ENCODE results near the gene HOXB3.

Gene HOXB3

GRCh38 chr17:48564188-48565021 is 25.6 kb downstream of the HOXB3 start:
- Mint-ChIP-seq H3K4me1 (peaks cover 34% of the 10 kb centered on the region), H3K9me3 (no peaks in the 10 kb centered on the region), H3K36me3 (peaks cover 11% of the 10 kb centered on the region), H3K27me3 (peaks cover 44% of the 10 kb centered on the region), H3K4me3 (no peak overlapping the region), H3K27ac (no peak overlapping the region)
- DNase-seq, result no peak
- CTCF ChIA-PET, result interaction anchor here (1.6 to 1.8 kb wide), 2 partner anchors 23 to 71 kb away, joined by 4 read pairs; no protein-coding TSS in a partner anchor

- peaks cover 29% of the 10 kb centered on the region for H3K4me1 Mint-ChIP-seq
- no peak overlapping the region for H3K27ac Mint-ChIP-seq
- H3K4me3 Mint-ChIP-seq, result no peak overlapping the region
- no peak for DNase-seq
- peaks cover 50% of the 10 kb centered on the region for H3K27me3 Mint-ChIP-seq
- CTCF ChIA-PET, result interaction anchor here (1.6 to 1.8 kb wide), 2 partner anchors 24 to 71 kb away, joined by 4 read pairs; no protein-coding TSS in a partner anchor
- no peaks in the 10 kb centered on the region for H3K9me3 Mint-ChIP-seq
- peaks cover 7% of the 10 kb centered on the region for H3K36me3 Mint-ChIP-seq
Measured at GRCh38 chr17:48563867-48564187, 26.2 kb downstream of the HOXB3 start.

GRCh38 chr17:48563385-48563838 is 26.6 kb downstream of the HOXB3 start:
- H3K36me3 Mint-ChIP-seq, result peaks cover 4% of the 10 kb centered on the region
- no peaks in the 10 kb centered on the region for H3K9me3 Mint-ChIP-seq
- H3K27ac Mint-ChIP-seq, result no peak overlapping the region
- CTCF ChIA-PET, result interaction anchor here (1.6 to 1.8 kb wide), 2 partner anchors 24 to 70 kb away, joined by 4 read pairs; no protein-coding TSS in a partner anchor
- peaks cover 54% of the 10 kb centered on the region for H3K27me3 Mint-ChIP-seq
- H3K4me1 Mint-ChIP-seq, result peaks cover 26% of the 10 kb centered on the region
- no peak for DNase-seq
- H3K4me3 Mint-ChIP-seq, result no peak overlapping the region

- no peak overlapping the region for H3K27ac Mint-ChIP-seq
- DNase-seq, result no peak
- H3K27me3 Mint-ChIP-seq, result peaks cover 59% of the 10 kb centered on the region
- no peaks in the 10 kb centered on the region for H3K9me3 Mint-ChIP-seq
- CTCF ChIA-PET, result interaction anchor here (1.8 kb wide), 1 partner anchor 25 kb away, joined by 4 read pairs; no protein-coding TSS in a partner anchor
- peaks cover 23% of the 10 kb centered on the region for H3K4me1 Mint-ChIP-seq
- peaks cover 1% of the 10 kb centered on the region for H3K36me3 Mint-ChIP-seq
- H3K4me3 Mint-ChIP-seq, result no peak overlapping the region
Measured at GRCh38 chr17:48562934-48563333, 27.1 kb downstream of the HOXB3 start.

GRCh38 chr17:48561884-48562810 is 27.9 kb downstream of the HOXB3 start:
- no peak overlapping the region for H3K4me3 Mint-ChIP-seq
- CTCF ChIA-PET, result interaction anchor here (0.7 to 1.5 kb wide), 3 partner anchors 8 to 1339 kb away, joined by 3 to 4 read pairs (median 4); no protein-coding TSS in a partner anchor
- peaks cover 23% of the 10 kb centered on the region for H3K4me1 Mint-ChIP-seq
- peaks cover 67% of the 10 kb centered on the region for H3K27me3 Mint-ChIP-seq
- H3K27ac Mint-ChIP-seq, result peak overlapping the region; percentile 13
- no peak for DNase-seq
- peaks cover 1% of the 10 kb centered on the region for H3K36me3 Mint-ChIP-seq
- no peaks in the 10 kb centered on the region for H3K9me3 Mint-ChIP-seq

- peaks cover 87% of the 10 kb centered on the region for H3K27me3 Mint-ChIP-seq
- H3K4me3 Mint-ChIP-seq, result no peak overlapping the region
- CTCF ChIA-PET, result interaction anchor here (1.5 kb wide), 1 partner anchor 68 kb away, joined by 4 read pairs; no protein-coding TSS in a partner anchor
- peaks cover 30% of the 10 kb centered on the region for H3K4me1 Mint-ChIP-seq
- no peak overlapping the region for H3K27ac Mint-ChIP-seq
- H3K9me3 Mint-ChIP-seq, result no peaks in the 10 kb centered on the region
- no peak for DNase-seq
- H3K36me3 Mint-ChIP-seq, result peaks cover 8% of the 10 kb centered on the region
Measured at GRCh38 chr17:48559840-48560817, 29.9 kb downstream of the HOXB3 start.

GRCh38 chr17:48559122-48559839 is 30.8 kb downstream of the HOXB3 start:
- H3K27ac Mint-ChIP-seq, result no peak overlapping the region
- H3K36me3 Mint-ChIP-seq, result peaks cover 9% of the 10 kb centered on the region
- no peaks in the 10 kb centered on the region for H3K9me3 Mint-ChIP-seq
- H3K4me1 Mint-ChIP-seq, result peaks cover 31% of the 10 kb centered on the region
- no peak for DNase-seq
- CTCF ChIA-PET, result no interaction called here
- H3K4me3 Mint-ChIP-seq, result no peak overlapping the region
- H3K27me3 Mint-ChIP-seq, result peaks cover 95% of the 10 kb centered on the region

- H3K36me3 Mint-ChIP-seq, result peaks cover 10% of the 10 kb centered on the region
- H3K27me3 Mint-ChIP-seq, result peaks cover 98% of the 10 kb centered on the region
- peaks cover 30% of the 10 kb centered on the region for H3K4me1 Mint-ChIP-seq
Measured at GRCh38 chr17:48558831-48559121, 31.3 kb downstream of the HOXB3 start.

GRCh38 chr17:48558057-48558830 is 31.8 kb downstream of the HOXB3 start:
- no peak for DNase-seq
- CTCF ChIA-PET, result interaction anchor here (1.1 kb wide), 1 partner anchor 66 kb away, joined by 4 read pairs; no protein-coding TSS in a partner anchor
- Mint-ChIP-seq H3K36me3 (peaks cover 11% of the 10 kb centered on the region), H3K27me3 (peaks cover 98% of the 10 kb centered on the region), H3K27ac (no peak overlapping the region), H3K4me3 (no peak overlapping the region), H3K4me1 (peaks cover 28% of the 10 kb centered on the region), H3K9me3 (no peaks in the 10 kb centered on the region)

More at GRCh38 chr17:48558831-48559121, 31.3 kb downstream of the HOXB3 start:
- DNase-seq, result no peak
- CTCF ChIA-PET, result no interaction called here
- Mint-ChIP-seq H3K4me3 (no peak overlapping the region), H3K27ac (no peak overlapping the region), H3K9me3 (no peaks in the 10 kb centered on the region)

GRCh38 chr17:48556576-48557401 is 33.3 kb downstream of the HOXB3 start:
- peaks cover 13% of the 10 kb centered on the region for H3K36me3 Mint-ChIP-seq
- no peak for DNase-seq
- no peak overlapping the region for H3K27ac Mint-ChIP-seq
- H3K27me3 Mint-ChIP-seq, result peaks cover 97% of the 10 kb centered on the region
- peaks cover 23% of the 10 kb centered on the region for H3K4me1 Mint-ChIP-seq
- no peak overlapping the region for H3K4me3 Mint-ChIP-seq
- H3K9me3 Mint-ChIP-seq, result no peaks in the 10 kb centered on the region
- CTCF ChIA-PET, result interaction anchor here (1.1 to 1.2 kb wide), 2 partner anchors 18 to 64 kb away, joined by 3 to 4 read pairs; no protein-coding TSS in a partner anchor

GRCh38 chr17:48556229-48556575 is 33.8 kb downstream of the HOXB3 start:
- peaks cover 17% of the 10 kb centered on the region for H3K4me1 Mint-ChIP-seq
- no peak overlapping the region for H3K27ac Mint-ChIP-seq
- CTCF ChIA-PET, result interaction anchor here (1.2 to 1.8 kb wide), 2 partner anchors 17 to 248 kb away, joined by 3 to 4 read pairs; no protein-coding TSS in a partner anchor
- H3K9me3 Mint-ChIP-seq, result no peaks in the 10 kb centered on the region
- no peak overlapping the region for H3K4me3 Mint-ChIP-seq
- no peak for DNase-seq
- peaks cover 93% of the 10 kb centered on the region for H3K27me3 Mint-ChIP-seq
- peaks cover 13% of the 10 kb centered on the region for H3K36me3 Mint-ChIP-seq
